NCI-H1930 (cell line): Measurements from ENCODE around the gene CEP70.
"Not testable (repeated sequence)": the region's sequence is repeated elsewhere in the genome, so short reads cannot be mapped to it uniquely, and the experiment has no call there.

Experiments
- DNase-seq, 2 experiments: peaks; one replicate each; lab custom pipeline; 2025; lab: John Stamatoyannopoulos, UW

The CEP70 gene

GRCh38 chr3:138469874-138470273, 124.2 kb downstream of the CEP70 start:
- no peak for DNase-seq

- no peak for DNase-seq
These were observed 125.2 kb downstream of the CEP70 start for GRCh38 chr3:138468886-138469285.

GRCh38 chr3:138468451-138468850, 125.6 kb downstream of the CEP70 start:
- no peak for DNase-seq

GRCh38 chr3:138467931-138468330, 126.1 kb downstream of the CEP70 start:
- DNase-seq = no peak

GRCh38 chr3:138465925-138466324, 128.1 kb downstream of the CEP70 start:
- no peak for DNase-seq

GRCh38 chr3:138465451-138465850, 128.6 kb downstream of the CEP70 start:
- no peak for DNase-seq

- no peak for DNase-seq
These were observed 129.6 kb downstream of the CEP70 start for GRCh38 chr3:138464491-138464860.

- DNase-seq = no peak
These were observed 130.2 kb downstream of the CEP70 start for GRCh38 chr3:138463724-138464490.

GRCh38 chr3:138461896-138462295, 132.2 kb downstream of the CEP70 start:
- DNase-seq = no peak

- DNase-seq = no peak
These were observed 132.8 kb downstream of the CEP70 start for GRCh38 chr3:138461246-138461645.

- DNase-seq = no peak
These were observed 133.4 kb downstream of the CEP70 start for GRCh38 chr3:138460536-138461205.

- DNase-seq = no peak
These were observed 134.2 kb downstream of the CEP70 start for GRCh38 chr3:138459619-138460535.

GRCh38 chr3:138458774-138459499, 135.1 kb downstream of the CEP70 start:
- no peak for DNase-seq

- DNase-seq = no peak
These were observed 136.0 kb downstream of the CEP70 start for GRCh38 chr3:138457863-138458735.

GRCh38 chr3:138456961-138457862, 136.8 kb downstream of the CEP70 start:
- no peak for DNase-seq

- no peak for DNase-seq
These were observed 138.0 kb downstream of the CEP70 start for GRCh38 chr3:138455801-138456716.

GRCh38 chr3:138453940-138454339, 140.1 kb downstream of the CEP70 start:
- not testable (repeated sequence) for DNase-seq

- no peak for DNase-seq
These were observed 141.6 kb downstream of the CEP70 start for GRCh38 chr3:138452436-138452835.
